HEK293T (cell line): Measurements from ENCODE around the gene PIK3R3.
"Not testable (repeated sequence)": the region's sequence is repeated elsewhere in the genome, so short reads cannot be mapped to it uniquely, and the experiment has no call there.

Source experiments
- CTCF ChIA-PET: fragments of 350-600 bp; formaldehyde crosslinking; extraction: SDS; loops from one replicate; lab custom pipeline; 2021; ENCODE audit warnings: antibody characterized with exemption, inconsistent platforms; lab: Yijun Ruan, JAX
- POLR2A ChIA-PET: fragments of 350-600 bp; formaldehyde crosslinking; extraction: SDS; loops from one replicate; lab custom pipeline; 2020; ENCODE audit warnings: antibody characterized with exemption, inconsistent platforms; lab: Yijun Ruan, JAX
- DNase-seq: peaks from one replicate; pipeline ENCODE4 v3.0.0; 2012; ENCODE audit warnings: mixed read lengths; ENCODE audit errors: extremely low spot score
- ARNT ChIP-seq: fragments of 450-650 bp; IDR thresholded peaks from 2 replicates; pipeline ENCODE4 v1.6.1; 2017; ENCODE audit warnings: mild to moderate bottlenecking
- BHLHE40 ChIP-seq: fragments of 450-650 bp; IDR thresholded peaks from 2 replicates; pipeline ENCODE4 v1.6.1; 2016; ENCODE audit warnings: mild to moderate bottlenecking, moderate library complexity, borderline replicate concordance
- CTBP1 ChIP-seq: fragments of 450-650 bp; IDR thresholded peaks from 2 replicates; pipeline ENCODE4 v1.6.1; 2016; ENCODE audit warnings: borderline replicate concordance
- ELF4 ChIP-seq: fragments of 450-650 bp; IDR thresholded peaks from 2 replicates; pipeline ENCODE4 v1.6.1; 2017; ENCODE audit warnings: antibody characterized with exemption
- FOXA1 ChIP-seq: fragments of 450-650 bp; IDR thresholded peaks from 2 replicates; pipeline ENCODE4 v1.6.1; 2016; ENCODE audit warnings: mild to moderate bottlenecking
- FOXK2 ChIP-seq: fragments of 450-650 bp; IDR thresholded peaks from 2 replicates; pipeline ENCODE4 v1.6.1; 2016; ENCODE audit warnings: mild to moderate bottlenecking
- FOXM1 ChIP-seq: fragments of 450-650 bp; IDR thresholded peaks from 2 replicates; pipeline ENCODE4 v1.6.1; 2017; ENCODE audit warnings: mild to moderate bottlenecking, borderline replicate concordance
- HDGF ChIP-seq: fragments of 450-650 bp; IDR thresholded peaks from 2 replicates; pipeline ENCODE4 v1.6.1; 2017; ENCODE audit warnings: antibody characterized with exemption, borderline replicate concordance
- L3MBTL2 ChIP-seq: fragments of 450-650 bp; conservative IDR thresholded peaks from 2 replicates; pipeline ENCODE4 v1.6.1; 2016; ENCODE audit warnings: mild to moderate bottlenecking
- LEF1 ChIP-seq: fragments of 450-650 bp; IDR thresholded peaks from 2 replicates; pipeline ENCODE4 v1.6.1; 2017; ENCODE audit warnings: mild to moderate bottlenecking, borderline replicate concordance
- NFRKB ChIP-seq: fragments of 450-650 bp; IDR thresholded peaks from 2 replicates; pipeline ENCODE4 v1.6.1; 2016; ENCODE audit warnings: mild to moderate bottlenecking, moderate library complexity
- SP1 ChIP-seq: fragments of 450-650 bp; IDR thresholded peaks from 2 replicates; pipeline ENCODE4 v1.6.1; 2017
- SUZ12 ChIP-seq: fragments of 450-650 bp; IDR thresholded peaks from 2 replicates; pipeline ENCODE4 v1.6.1; 2016; ENCODE audit warnings: mild to moderate bottlenecking
- TARDBP ChIP-seq: fragments of 450-650 bp; IDR thresholded peaks from 2 replicates; pipeline ENCODE4 v1.6.1; 2016
- ZNF384 ChIP-seq: fragments of 450-650 bp; IDR thresholded peaks from 2 replicates; pipeline ENCODE4 v1.6.1; 2016
- TF ChIP-seq, protein P1 (sequence below): fragments of 450-650 bp; IDR thresholded peaks from 2 replicates; pipeline ENCODE4 v1.6.1; 2016

Gene PIK3R3

DNA sequence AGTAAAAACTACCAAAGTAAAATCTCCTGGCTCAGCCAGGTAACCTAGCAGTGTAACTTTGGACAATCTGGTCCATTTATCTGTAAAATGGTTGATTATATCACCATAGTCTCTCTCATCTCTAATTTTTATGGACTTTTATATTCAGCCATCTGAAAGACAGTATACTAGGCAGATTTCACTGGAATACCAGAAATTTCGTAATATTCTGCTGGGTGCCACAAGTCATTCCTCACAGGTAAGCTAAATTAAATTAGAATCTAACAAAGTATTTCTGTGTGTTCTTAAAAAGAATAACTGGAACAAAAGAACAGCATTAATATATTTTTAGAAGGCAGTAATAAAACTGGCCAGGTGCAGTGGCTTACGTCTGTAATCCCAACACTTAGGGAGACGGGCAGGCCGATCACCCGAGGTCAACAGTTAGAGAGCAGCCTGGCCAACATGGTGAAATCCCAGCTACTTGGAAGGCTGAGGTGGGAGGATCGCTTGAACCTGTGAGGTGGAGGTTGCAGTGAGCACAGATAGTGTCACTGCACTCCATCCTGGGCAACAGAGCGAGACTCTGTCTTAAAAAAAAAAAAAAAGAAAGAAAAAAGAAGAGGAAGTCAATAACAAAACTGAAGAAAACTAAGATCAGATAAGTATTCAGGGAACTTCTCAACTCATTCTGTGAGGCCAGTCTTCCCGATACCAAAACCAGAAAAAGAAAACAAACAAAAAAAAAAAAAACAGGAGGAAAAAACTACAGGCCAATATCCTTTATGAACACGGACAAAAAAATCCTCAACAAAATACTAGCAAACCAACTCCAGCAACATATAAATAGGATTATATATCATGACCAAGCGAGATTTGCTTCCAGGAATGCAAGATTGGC lies 35.9 kb downstream of the PIK3R3 start:
- TF ChIP-seq CTBP1 (no peak), LEF1 (no peak), SP1 (no peak), FOXM1 (no peak), BHLHE40 (no peak), HDGF (no peak), NFRKB (no peak), TARDBP (no peak)
- TF ChIP-seq, protein P1, sequence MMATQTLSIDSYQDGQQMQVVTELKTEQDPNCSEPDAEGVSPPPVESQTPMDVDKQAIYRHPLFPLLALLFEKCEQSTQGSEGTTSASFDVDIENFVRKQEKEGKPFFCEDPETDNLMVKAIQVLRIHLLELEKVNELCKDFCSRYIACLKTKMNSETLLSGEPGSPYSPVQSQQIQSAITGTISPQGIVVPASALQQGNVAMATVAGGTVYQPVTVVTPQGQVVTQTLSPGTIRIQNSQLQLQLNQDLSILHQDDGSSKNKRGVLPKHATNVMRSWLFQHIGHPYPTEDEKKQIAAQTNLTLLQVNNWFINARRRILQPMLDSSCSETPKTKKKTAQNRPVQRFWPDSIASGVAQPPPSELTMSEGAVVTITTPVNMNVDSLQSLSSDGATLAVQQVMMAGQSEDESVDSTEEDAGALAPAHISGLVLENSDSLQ = no peak
- ChIA-PET CTCF (interaction anchor here (0.7 kb wide), 1 partner anchor 19 kb away, joined by 3 read pairs; no protein-coding TSS in a partner anchor), POLR2A (no interaction called here)
- no peak for DNase-seq

DNA sequence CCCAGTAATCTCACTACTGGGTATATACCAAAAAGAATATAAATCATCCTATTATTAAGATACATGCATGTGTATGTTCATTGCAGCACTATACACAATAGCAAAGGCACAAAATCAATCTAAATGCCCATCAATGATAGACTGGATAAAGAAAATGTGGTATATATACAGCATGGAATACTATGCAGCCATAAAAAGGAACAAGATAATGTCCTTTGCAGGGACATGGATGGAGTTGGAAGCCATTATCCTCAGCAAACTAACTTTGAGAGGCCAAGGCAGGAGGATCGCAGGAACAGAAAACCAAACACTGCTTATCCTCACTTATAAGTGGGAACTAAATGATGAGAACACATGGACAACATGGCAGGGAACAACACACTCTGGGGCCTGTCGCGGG lies 37.3 kb downstream of the PIK3R3 start:
- POLR2A ChIA-PET, DNase-seq, CTCF ChIA-PET: not testable (repeated sequence)

DNA sequence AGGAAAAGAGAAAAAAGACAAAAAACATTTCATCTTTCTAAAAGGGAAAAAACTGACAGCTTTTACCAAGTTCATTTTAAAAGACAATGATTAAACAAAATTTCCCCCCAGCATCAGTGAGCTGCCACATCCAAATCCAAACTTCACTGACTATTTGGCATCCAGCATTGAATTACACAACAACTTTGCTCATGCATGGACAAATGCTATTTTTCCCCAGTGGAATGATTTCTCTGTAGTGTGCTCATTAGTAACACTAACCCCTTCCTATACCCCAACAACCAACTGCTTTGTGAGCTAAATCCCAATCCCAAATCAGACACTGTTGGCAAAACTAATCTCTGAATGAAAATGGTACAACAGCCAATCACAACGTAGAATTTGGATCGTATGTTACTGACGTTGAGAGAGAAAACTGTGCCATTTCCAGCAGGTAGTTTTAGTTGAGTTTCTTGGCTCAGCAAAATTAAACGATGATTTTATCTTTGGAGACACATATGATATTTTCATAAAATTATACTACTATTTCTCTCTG lies 37.9 kb downstream of the PIK3R3 start:
- DNase-seq = no peak
- TF ChIP-seq FOXA1 (no peak), ARNT (no peak), ELF4 (no peak), SUZ12 (no peak), TARDBP (no peak), NFRKB (no peak), ZNF384 (no peak), HDGF (no peak), FOXM1 (no peak), LEF1 (no peak), BHLHE40 (no peak), FOXK2 (no peak), L3MBTL2 (no peak), SP1 (no peak), CTBP1 (no peak)
- TF ChIP-seq, protein P1 = no peak
- ChIA-PET CTCF (no interaction called here), POLR2A (no interaction called here)

DNA sequence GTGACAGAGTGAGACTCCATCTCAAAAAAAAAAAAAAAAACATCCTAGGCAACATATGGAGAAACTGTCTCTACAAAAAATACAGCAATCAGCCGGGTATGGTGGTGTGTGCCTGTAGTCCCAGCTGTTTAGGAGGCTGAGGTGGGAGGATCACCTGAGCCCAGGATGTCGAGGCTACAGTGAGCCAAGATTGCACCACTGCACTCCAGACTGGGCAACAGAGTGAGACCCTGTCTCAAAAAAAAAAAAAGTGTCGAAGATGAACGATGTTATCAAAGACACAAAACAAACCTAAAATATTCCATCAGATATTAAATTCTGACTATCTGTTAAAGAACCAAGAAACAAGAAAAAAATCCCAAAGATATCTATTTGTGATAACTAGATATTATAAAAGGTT lies 38.6 kb downstream of the PIK3R3 start:
- CTCF ChIA-PET, POLR2A ChIA-PET, DNase-seq: not testable (repeated sequence)
- 0 out of 2 replicates have a peak, but pooled peaks have one; percentile 34 for TF ChIP-seq ZNF384

DNA sequence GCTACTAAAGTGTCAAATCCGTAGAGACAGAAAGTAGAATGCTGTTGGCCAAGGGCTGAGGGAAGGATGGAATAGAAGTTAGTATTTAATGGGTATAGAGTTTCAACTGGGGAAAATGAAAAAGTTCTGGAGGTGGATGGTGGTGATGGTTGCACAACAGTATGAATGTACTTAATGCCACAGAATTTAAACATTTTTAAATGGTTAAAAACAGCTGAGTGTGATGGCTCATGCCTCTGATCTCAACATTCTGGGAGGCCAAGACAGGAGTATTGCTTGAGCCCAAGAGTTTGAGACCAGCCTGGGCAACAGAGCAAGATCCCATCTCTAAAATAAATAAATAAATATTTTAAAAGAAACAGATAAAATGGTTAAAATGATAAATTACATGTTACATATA lies 44.5 kb downstream of the PIK3R3 start:
- TF ChIP-seq FOXK2 (no peak), ELF4 (no peak), BHLHE40 (no peak), FOXA1 (no peak), TARDBP (no peak), ARNT (no peak), L3MBTL2 (no peak), LEF1 (no peak), FOXM1 (no peak), ZNF384 (no peak), CTBP1 (no peak), NFRKB (no peak)
- TF ChIP-seq, protein P1 = no peak
- POLR2A ChIA-PET = no interaction called here
- no peak for DNase-seq
- CTCF ChIA-PET = no interaction called here

DNA sequence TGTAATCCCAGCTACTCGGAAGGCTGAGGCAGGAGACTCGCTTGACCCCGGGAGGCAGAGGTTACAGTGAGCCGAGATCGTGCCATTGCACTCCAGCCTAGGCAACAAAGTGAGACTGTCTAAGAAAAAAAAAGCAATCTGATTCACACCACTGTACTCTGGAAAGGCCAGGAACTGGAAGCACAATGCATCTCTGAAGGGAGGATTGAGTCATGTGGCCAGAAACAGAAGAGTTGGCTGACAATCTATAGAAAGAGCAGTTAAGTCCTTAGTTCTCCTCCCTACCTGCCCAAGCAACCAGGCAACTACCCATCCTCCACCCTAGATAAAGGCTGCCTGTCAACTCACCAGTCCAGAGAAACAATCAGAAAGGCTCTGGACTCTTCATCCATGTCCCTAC lies 45.9 kb downstream of the PIK3R3 start:
- ChIA-PET CTCF (no interaction called here), POLR2A (no interaction called here)
- no peak for TF ChIP-seq HDGF
- TF ChIP-seq TARDBP = no peak
- no peak for TF ChIP-seq FOXK2
- TF ChIP-seq CTBP1 = no peak
- no peak for TF ChIP-seq LEF1
- no peak for TF ChIP-seq FOXM1
- TF ChIP-seq SP1 = no peak
- TF ChIP-seq ARNT = no peak
- no peak for TF ChIP-seq L3MBTL2
- no peak for TF ChIP-seq FOXA1
- TF ChIP-seq ZNF384 = no peak
- no peak for TF ChIP-seq NFRKB
- TF ChIP-seq SUZ12 = no peak
- no peak for TF ChIP-seq ELF4
- TF ChIP-seq BHLHE40 = no peak
- TF ChIP-seq, protein P1 = no peak
- DNase-seq = no peak
